Psoas muscle (tissue), 8 donors: ENCODE data around the gene IQSEC3. TPM values are rescaled to one million over a fixed set of nuclear protein-coding genes. Genes with fewer than 3 reads are reported as not detected.

ENCODE experiments used
- ATAC-seq, 4 donors: fragments of 200-7000 bp; cut with Tn5 transposase; one replicate each; pipeline ENCODE4 v1.9.1; 2020; ENCODE audit warnings: moderate library complexity in 3 of 4, mild to moderate bottlenecking in 2 of 4
- DNase-seq, 2 donors: peaks; one replicate each; pipeline ENCODE4 v3.0.0-alpha.2; 2020
- H3K27ac ChIP-seq: fragments of 200-600 bp; one replicate; pipeline ENCODE4 v1.8.0; 2022
- H3K27me3 ChIP-seq, 3 donors: fragments of 200-600 bp in 1 of 3; one replicate each; pipeline versions ENCODE4 v1.6.1 to v1.8.0; 2013 to 2022; ENCODE audit warnings: low read length in 2 of 3, mild to moderate bottlenecking in 2 of 3, moderate library complexity in 1 of 3; ENCODE audit not compliant: insufficient read depth in 3 of 3
- H3K36me3 ChIP-seq, 2 donors: fragments of 200-600 bp in 1 of 2; one replicate each; pipeline versions ENCODE4 v1.6.1 to v1.8.0; 2013 to 2022; ENCODE audit warnings: low read depth in 1 of 2, mild to moderate bottlenecking in 1 of 2, moderate library complexity in 1 of 2; ENCODE audit not compliant: insufficient read depth in 1 of 2
- H3K4me1 ChIP-seq: fragments of 200-600 bp; one replicate; pipeline ENCODE4 v1.8.0; 2022
- H3K4me3 ChIP-seq: fragments of 200-600 bp; one replicate; pipeline ENCODE4 v1.8.0; 2022; ENCODE audit warnings: mild to moderate bottlenecking
- H3K9me3 ChIP-seq: fragments of 200-600 bp; one replicate; pipeline ENCODE4 v1.8.0; 2022
- WGBS, 3 donors: extraction: QIAGEN DNeasy Blood & Tissue Kit; methylation state at CpG; one replicate each; pipeline versions ENCODE4 v1.1.6 to v1.1.7; 2013; 5-methylcytosine and 5-hydroxymethylcytosine counted together
- intact Hi-C, 2 donors: fragments of 100-400 bp; cut with DNase I; formaldehyde crosslinking; loops; one replicate each; pipeline versions ENCODE4 v1.11.0 to v1.14.2; 2022
- polyA plus RNA-seq, 3 donors: library from polyadenylated mRNA; stranded (reverse); fragments of 200-250 nt; gene quantifications; one replicate each; pipeline ENCODE4 v1.2.3, GENCODE V29; 2013
- total RNA-seq, 4 donors: library from RNA; stranded (reverse); fragmentation: NEBNext Ultra II Directional in 2 of 4; extraction: Animal tissue kit (Norgen Biotek cat#: 25700) in 2 of 4; gene quantifications; one replicate each; pipeline versions ENCODE4 v1.2.1 to v1.2.4, GENCODE V29; 2021 to 2023
- TF ChIP-seq, protein P1 (sequence below): fragments of 200-600 bp; IDR thresholded peaks from one replicate; pipeline ENCODE4 v1.8.0; 2022; ENCODE audit warnings: antibody characterized with exemption
- donor health status: healthy with polysubstance abuse.
- donor health status: DM: no; HTN: no; CAD: no; lungs with moderate emphysema.
- donor health status: Bipolar disorder and iron deficiency.
- donor health status: healthy.
- donor health status: DM: yes; HTN: yes; CAD: no.
- donor health status: DM: no; HTN: no; CAD: no.
- donor health status: DM: no; HTN: no; CAD: no.
- donor health status: DM: yes; HTN: yes; CAD: no.

The IQSEC3 gene
- total and polyA plus RNA-seq, 7 donors, result 0.23 to 1.8 (median 0.58) TPM

DNA sequence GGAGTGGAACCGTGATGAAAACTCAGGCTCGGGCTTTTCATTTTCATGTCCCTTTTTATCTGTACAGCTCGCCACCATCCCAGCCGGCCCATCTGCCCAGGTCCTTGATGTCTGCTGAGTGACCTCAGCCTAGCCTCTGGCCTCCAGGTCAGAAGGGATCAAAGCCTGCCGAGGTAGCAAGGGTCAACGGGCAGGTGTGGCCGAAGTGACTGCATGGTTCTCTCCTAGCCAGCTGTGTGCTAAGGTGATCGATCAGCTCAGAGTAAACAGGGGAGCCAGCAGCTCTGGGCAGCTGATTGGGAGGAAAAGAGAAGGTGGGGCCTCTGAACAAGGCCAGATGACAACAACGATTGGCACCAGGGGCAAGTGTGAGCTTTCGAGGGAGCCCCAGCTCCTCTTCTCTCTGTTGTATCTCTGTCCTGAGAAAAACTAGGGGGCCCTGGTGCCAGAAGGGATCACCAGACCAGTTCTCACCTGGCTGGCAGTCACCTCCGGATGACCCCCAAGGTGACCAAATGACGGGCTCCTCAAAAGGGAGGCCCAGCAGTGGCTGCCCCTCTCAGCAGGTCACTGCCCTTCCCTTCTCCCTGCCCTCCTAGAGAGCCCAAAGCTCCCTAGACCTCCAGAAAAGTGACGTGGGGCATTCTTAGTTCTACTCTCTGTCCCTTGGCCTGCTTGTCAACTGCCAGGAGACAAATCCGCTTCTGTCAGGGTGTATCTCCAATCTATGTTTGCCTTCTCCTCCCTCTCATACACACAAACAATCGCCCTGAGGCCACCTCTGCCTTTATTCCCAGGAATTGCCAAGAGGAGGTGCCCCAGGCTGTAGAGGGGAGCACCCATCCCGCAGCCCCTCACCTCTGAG, 143.9 kb downstream of the IQSEC3 start:
- Histone ChIP-seq H3K36me3 (no peaks in the 10 kb centered on the region), H3K4me1 (no peaks in the 10 kb centered on the region), H3K4me3 (no peak overlapping the region), H3K27me3 (peaks cover 0 to 5% (median 0%) of the 10 kb centered on the region in 3 donors), H3K9me3 (no peaks in the 10 kb centered on the region), H3K27ac (no peak overlapping the region)
- intact Hi-C loops, result no loop called here
- no peak for DNase-seq
- WGBS, 3 donors, result 69 to 79% (median 71%) methylated on average over 16 of the region's 16 CpGs
- TF ChIP-seq, protein P1, sequence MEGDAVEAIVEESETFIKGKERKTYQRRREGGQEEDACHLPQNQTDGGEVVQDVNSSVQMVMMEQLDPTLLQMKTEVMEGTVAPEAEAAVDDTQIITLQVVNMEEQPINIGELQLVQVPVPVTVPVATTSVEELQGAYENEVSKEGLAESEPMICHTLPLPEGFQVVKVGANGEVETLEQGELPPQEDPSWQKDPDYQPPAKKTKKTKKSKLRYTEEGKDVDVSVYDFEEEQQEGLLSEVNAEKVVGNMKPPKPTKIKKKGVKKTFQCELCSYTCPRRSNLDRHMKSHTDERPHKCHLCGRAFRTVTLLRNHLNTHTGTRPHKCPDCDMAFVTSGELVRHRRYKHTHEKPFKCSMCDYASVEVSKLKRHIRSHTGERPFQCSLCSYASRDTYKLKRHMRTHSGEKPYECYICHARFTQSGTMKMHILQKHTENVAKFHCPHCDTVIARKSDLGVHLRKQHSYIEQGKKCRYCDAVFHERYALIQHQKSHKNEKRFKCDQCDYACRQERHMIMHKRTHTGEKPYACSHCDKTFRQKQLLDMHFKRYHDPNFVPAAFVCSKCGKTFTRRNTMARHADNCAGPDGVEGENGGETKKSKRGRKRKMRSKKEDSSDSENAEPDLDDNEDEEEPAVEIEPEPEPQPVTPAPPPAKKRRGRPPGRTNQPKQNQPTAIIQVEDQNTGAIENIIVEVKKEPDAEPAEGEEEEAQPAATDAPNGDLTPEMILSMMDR, result no peak
- ATAC-seq, result no peak

DNA sequence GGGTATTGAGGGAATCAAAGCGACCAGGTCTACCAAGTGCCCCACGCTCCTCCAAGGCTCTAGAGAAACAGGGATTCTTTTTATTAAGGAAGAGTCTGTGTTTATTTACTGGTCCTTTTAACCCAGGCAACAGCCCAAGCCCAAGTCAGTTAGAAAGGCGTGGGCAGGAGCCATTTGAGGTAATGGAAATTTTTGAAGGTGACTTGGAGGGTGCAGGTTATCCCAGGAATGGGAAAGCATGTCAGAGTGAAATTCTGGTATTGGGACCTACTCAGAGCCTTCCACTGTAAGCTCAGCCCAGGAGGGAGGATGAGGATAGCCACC, 144.5 kb downstream of the IQSEC3 start:
- Histone ChIP-seq H3K27ac (no peak overlapping the region), H3K27me3 (peaks cover 0 to 5% (median 0%) of the 10 kb centered on the region in 3 donors), H3K9me3 (no peaks in the 10 kb centered on the region), H3K36me3 (no peaks in the 10 kb centered on the region), H3K4me3 (no peak overlapping the region), H3K4me1 (no peaks in the 10 kb centered on the region)
- ATAC-seq, result no peak
- TF ChIP-seq, protein P1, result no peak
- intact Hi-C loops, result no loop called here
- DNase-seq, result no peak
- 91 to 96% (median 93%) methylated on average over 3 of the region's 3 CpGs for WGBS, 3 donors

DNA sequence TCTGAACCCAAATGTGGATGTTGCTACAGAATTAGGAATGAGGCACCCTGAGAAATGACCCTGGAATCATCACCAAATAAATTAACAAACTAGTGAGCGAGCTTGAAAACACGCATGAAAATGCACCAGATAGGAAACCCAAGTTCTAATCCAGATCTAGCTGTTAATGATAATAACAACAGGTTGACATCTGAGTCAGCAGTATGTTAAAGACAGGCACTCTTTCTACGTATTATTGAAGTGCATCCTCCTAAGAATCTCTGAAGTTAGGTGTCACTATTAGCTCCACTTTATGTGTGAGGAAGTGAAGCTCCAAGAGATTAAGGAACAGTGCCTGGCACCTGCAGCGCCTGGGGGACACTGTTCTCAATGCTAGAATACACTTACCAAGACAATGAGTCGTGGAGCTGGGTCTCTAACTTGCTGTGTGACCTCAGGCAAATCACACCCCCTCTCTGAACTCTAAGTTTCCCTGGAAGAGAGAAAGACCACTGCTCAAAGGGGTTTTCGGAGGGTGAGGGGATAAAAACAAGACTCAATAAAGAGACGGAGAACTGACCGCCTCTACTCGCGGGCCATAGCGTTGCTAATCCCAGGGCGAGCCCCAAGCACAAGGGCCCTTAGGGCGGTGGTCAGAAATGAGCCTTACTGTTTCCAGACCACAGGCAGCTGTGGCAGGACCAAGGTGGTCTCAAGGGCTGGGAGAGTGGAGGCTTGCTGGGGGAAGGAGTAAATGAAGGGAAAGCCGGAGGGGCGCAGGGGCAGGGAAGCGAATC, 145.3 kb downstream of the IQSEC3 start:
- H3K27me3 ChIP-seq, result peaks cover 0 to 5% (median 0%) of the 10 kb centered on the region in 3 donors
- DNase-seq, result no peak
- 83 to 90% (median 84%) methylated on average over 16 of the region's 16 CpGs for WGBS, 3 donors
- no peaks in the 10 kb centered on the region for H3K4me1 ChIP-seq
- no peak for ATAC-seq
- intact Hi-C loops, result no loop called here
- H3K4me3 ChIP-seq, result no peak overlapping the region
- H3K9me3 ChIP-seq, result no peaks in the 10 kb centered on the region
- H3K36me3 ChIP-seq, result no peaks in the 10 kb centered on the region
- no peak overlapping the region for H3K27ac ChIP-seq
- TF ChIP-seq, protein P1, result no peak

DNA sequence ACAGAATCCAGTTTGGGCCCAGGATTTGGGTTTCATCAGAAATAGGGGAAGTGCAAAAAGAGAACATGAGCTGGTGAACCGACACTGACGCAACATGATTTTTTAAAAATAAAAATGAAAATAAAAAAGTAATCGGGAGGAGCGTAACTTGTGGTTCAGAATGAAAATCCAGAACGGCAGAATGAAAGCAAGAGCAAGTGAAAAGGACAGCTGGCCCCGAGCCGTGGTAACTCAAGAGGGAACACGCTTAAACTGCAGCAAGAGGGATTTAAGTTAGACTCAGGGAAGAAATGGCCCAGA, 145.8 kb downstream of the IQSEC3 start:
- no peak overlapping the region for H3K27ac ChIP-seq
- no peak for ATAC-seq
- H3K27me3 ChIP-seq, result peaks cover 0 to 5% (median 0%) of the 10 kb centered on the region in 3 donors

More for the DNA sequence above, 145.8 kb downstream of the IQSEC3 start:
- TF ChIP-seq, protein P1, result no peak
- H3K36me3 ChIP-seq, result no peaks in the 10 kb centered on the region
- H3K4me3 ChIP-seq, result no peak overlapping the region
- no peaks in the 10 kb centered on the region for H3K4me1 ChIP-seq
- H3K9me3 ChIP-seq, result no peaks in the 10 kb centered on the region
- no peak for DNase-seq
- intact Hi-C loops, result no loop called here
- 46 to 57% (median 50%) methylated on average over 8 of the region's 8 CpGs for WGBS, 3 donors
